ENCODE results near the gene ADAMTSL2.

The ADAMTSL2 gene

GRCh38 chr9:133536536-133536935 lies 2.0 kb downstream of the ADAMTSL2 start:
- TF ChIP-seq ZNF565 (CRISPR knock-in tag; conservative IDR thresholded peaks at IDR 0.05; ENCODE audit: low read depth) (no peak), ZFP3 (CRISPR knock-in tag; IDR thresholded peaks at IDR 0.05) (no peak), BACH2 (CRISPR knock-in tag; IDR thresholded peaks at IDR 0.05; ENCODE audit: borderline replicate concordance) (no peak), TCF4 (CRISPR knock-in tag; IDR thresholded peaks at IDR 0.05; ENCODE audit: borderline replicate concordance) (no peak), OSR1 (CRISPR knock-in tag; IDR thresholded peaks at IDR 0.05) (no peak), ZNF8 (CRISPR knock-in tag; IDR thresholded peaks at IDR 0.05) (no peak), CREB5 (CRISPR knock-in tag; IDR thresholded peaks at IDR 0.05; ENCODE audit: low read depth) (no peak), RARB (CRISPR knock-in tag; IDR thresholded peaks at IDR 0.05) (no peak), ISL1 (CRISPR knock-in tag; IDR thresholded peaks at IDR 0.05) (no peak), ZNF70 (CRISPR knock-in tag; IDR thresholded peaks at IDR 0.05) (no peak), ZFP30 (CRISPR knock-in tag; IDR thresholded peaks at IDR 0.05) (no peak), ARNTL (CRISPR knock-in tag; IDR thresholded peaks at IDR 0.05; ENCODE audit: borderline replicate concordance, low read depth) (no peak), SNAI2 (CRISPR knock-in tag; IDR thresholded peaks at IDR 0.05) (no peak), CSDC2 (CRISPR knock-in tag; IDR thresholded peaks at IDR 0.05) (no peak), ESRRG (CRISPR knock-in tag; IDR thresholded peaks at IDR 0.05) (no peak), TOX (CRISPR knock-in tag; IDR thresholded peaks at IDR 0.05; ENCODE audit: borderline replicate concordance) (no peak)
- TF ChIP-seq, protein P1, sequence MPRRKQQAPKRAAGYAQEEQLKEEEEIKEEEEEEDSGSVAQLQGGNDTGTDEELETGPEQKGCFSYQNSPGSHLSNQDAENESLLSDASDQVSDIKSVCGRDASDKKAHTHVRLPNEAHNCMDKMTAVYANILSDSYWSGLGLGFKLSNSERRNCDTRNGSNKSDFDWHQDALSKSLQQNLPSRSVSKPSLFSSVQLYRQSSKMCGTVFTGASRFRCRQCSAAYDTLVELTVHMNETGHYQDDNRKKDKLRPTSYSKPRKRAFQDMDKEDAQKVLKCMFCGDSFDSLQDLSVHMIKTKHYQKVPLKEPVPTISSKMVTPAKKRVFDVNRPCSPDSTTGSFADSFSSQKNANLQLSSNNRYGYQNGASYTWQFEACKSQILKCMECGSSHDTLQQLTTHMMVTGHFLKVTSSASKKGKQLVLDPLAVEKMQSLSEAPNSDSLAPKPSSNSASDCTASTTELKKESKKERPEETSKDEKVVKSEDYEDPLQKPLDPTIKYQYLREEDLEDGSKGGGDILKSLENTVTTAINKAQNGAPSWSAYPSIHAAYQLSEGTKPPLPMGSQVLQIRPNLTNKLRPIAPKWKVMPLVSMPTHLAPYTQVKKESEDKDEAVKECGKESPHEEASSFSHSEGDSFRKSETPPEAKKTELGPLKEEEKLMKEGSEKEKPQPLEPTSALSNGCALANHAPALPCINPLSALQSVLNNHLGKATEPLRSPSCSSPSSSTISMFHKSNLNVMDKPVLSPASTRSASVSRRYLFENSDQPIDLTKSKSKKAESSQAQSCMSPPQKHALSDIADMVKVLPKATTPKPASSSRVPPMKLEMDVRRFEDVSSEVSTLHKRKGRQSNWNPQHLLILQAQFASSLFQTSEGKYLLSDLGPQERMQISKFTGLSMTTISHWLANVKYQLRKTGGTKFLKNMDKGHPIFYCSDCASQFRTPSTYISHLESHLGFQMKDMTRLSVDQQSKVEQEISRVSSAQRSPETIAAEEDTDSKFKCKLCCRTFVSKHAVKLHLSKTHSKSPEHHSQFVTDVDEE (CRISPR knock-in tag; IDR thresholded peaks at IDR 0.05), result no peak
- TF ChIP-seq, protein P2, sequence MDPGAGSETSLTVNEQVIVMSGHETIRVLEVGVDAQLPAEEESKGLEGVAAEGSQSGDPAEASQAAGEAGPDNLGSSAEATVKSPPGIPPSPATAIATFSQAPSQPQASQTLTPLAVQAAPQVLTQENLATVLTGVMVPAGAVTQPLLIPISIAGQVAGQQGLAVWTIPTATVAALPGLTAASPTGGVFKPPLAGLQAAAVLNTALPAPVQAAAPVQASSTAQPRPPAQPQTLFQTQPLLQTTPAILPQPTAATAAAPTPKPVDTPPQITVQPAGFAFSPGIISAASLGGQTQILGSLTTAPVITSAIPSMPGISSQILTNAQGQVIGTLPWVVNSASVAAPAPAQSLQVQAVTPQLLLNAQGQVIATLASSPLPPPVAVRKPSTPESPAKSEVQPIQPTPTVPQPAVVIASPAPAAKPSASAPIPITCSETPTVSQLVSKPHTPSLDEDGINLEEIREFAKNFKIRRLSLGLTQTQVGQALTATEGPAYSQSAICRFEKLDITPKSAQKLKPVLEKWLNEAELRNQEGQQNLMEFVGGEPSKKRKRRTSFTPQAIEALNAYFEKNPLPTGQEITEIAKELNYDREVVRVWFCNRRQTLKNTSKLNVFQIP (CRISPR knock-in tag; IDR thresholded peaks at IDR 0.05; ENCODE audit: borderline replicate concordance, low read depth), result no peak
- TF ChIP-seq, protein P3, sequence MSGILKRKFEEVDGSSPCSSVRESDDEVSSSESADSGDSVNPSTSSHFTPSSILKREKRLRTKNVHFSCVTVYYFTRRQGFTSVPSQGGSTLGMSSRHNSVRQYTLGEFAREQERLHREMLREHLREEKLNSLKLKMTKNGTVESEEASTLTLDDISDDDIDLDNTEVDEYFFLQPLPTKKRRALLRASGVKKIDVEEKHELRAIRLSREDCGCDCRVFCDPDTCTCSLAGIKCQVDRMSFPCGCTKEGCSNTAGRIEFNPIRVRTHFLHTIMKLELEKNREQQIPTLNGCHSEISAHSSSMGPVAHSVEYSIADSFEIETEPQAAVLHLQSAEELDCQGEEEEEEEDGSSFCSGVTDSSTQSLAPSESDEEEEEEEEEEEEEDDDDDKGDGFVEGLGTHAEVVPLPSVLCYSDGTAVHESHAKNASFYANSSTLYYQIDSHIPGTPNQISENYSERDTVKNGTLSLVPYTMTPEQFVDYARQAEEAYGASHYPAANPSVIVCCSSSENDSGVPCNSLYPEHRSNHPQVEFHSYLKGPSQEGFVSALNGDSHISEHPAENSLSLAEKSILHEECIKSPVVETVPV (CRISPR knock-in tag; IDR thresholded peaks at IDR 0.05), result no peak
- TF ChIP-seq, protein P4, sequence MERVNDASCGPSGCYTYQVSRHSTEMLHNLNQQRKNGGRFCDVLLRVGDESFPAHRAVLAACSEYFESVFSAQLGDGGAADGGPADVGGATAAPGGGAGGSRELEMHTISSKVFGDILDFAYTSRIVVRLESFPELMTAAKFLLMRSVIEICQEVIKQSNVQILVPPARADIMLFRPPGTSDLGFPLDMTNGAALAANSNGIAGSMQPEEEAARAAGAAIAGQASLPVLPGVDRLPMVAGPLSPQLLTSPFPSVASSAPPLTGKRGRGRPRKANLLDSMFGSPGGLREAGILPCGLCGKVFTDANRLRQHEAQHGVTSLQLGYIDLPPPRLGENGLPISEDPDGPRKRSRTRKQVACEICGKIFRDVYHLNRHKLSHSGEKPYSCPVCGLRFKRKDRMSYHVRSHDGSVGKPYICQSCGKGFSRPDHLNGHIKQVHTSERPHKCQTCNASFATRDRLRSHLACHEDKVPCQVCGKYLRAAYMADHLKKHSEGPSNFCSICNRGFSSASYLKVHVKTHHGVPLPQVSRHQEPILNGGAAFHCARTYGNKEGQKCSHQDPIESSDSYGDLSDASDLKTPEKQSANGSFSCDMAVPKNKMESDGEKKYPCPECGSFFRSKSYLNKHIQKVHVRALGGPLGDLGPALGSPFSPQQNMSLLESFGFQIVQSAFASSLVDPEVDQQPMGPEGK (CRISPR knock-in tag; IDR thresholded peaks at IDR 0.05; ENCODE audit: borderline replicate concordance), result no peak
- ATAC-seq, result no peak

DNA sequence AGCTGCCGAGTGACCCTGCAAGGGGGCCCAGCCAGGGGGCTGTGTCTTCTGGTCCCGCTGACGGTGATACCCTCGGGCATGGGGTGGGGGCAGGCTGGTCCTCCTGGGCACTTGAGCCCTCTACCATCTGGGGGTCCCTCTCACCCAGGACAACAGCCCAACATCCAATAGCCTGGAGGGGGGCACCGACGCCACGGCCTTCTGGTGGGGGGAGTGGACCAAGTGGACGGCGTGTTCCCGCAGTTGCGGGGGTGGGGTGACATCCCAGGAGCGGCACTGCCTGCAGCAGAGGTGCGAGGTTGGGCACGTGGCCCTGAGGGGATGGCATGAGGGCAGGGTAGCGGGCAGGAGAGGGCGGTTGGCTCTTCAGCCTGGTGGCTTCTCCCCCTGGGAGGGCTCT lies 2.8 kb downstream of the ADAMTSL2 start:
- no peak for ATAC-seq
- TF ChIP-seq, protein P3 (CRISPR knock-in tag; IDR thresholded peaks at IDR 0.05), result no peak
- no peak for TF ChIP-seq ZC3H10 (CRISPR knock-in tag; IDR thresholded peaks at IDR 0.05)
- no peak for TF ChIP-seq ZNF8 (CRISPR knock-in tag; IDR thresholded peaks at IDR 0.05)
- TF ChIP-seq PPARA (CRISPR knock-in tag; IDR thresholded peaks at IDR 0.05; ENCODE audit: borderline replicate concordance), result no peak
- no peak for TF ChIP-seq CSDC2 (CRISPR knock-in tag; IDR thresholded peaks at IDR 0.05)
- TF ChIP-seq RARB (CRISPR knock-in tag; IDR thresholded peaks at IDR 0.05), result no peak
- no peak for TF ChIP-seq OSR1 (CRISPR knock-in tag; IDR thresholded peaks at IDR 0.05)
- TF ChIP-seq, protein P2 (CRISPR knock-in tag; IDR thresholded peaks at IDR 0.05; ENCODE audit: borderline replicate concordance, low read depth), result no peak
